Spleen (tissue), 7 donors: Measurements from ENCODE around the gene PPP1R13B.

Experiments
- CTCF ChIP-seq, 11 experiments: fragments of 200-600 bp in 7 of 11; fragments of 450-650 bp in 4 of 11; sonication (generic) in 4 of 11; IDR thresholded peaks in 8 of 11; conservative IDR thresholded peaks in 3 of 11; 1 replicate in 7 of 11; 2 replicates in 4 of 11; pipeline versions ENCODE4 v1.4.0 to v1.8.0; 2016 to 2021; ENCODE audit warnings: antibody characterized with exemption in 11 of 11, inconsistent platforms in 4 of 11, mild to moderate bottlenecking in 1 of 11
- POLR2A ChIP-seq, 3 donors: fragments of 450-650 bp; IDR thresholded peaks; one replicate each; pipeline ENCODE4 v1.5.1; 2017; ENCODE audit warnings: antibody characterized with exemption in 3 of 3, mild to moderate bottlenecking in 1 of 3
- POLR2AphosphoS5 ChIP-seq, 3 donors: sonication (generic); formaldehyde crosslinking; IDR thresholded peaks; one replicate each; pipeline ENCODE4 v1.5.1; 2017; ENCODE audit warnings: antibody characterized with exemption in 3 of 3
- donor health status: DM: no; HTN: no; CAD: no; lungs with moderate emphysema.
- donor health status: DM: no; HTN: no; CAD: no.
- donor health status: DM: no; HTN: no; CAD: no.

GRCh38 chr14:103762541-103762940 lies 84.8 kb downstream of the PPP1R13B start:
- no peak for TF ChIP-seq POLR2AphosphoS5 (IDR thresholded peaks at IDR 0.05)
- no peak for TF ChIP-seq CTCF (IDR thresholded peaks at IDR 0.05 in 8 of 11, conservative IDR thresholded peaks at IDR 0.05 in 3 of 11)
- no peak for TF ChIP-seq POLR2A (IDR thresholded peaks at IDR 0.05)
